Fibroblast of skin of right biceps (primary cell): ENCODE results near the gene MAP3K19.
"Not testable (repeated sequence)": the region's sequence is repeated elsewhere in the genome, so short reads cannot be mapped to it uniquely, and the experiment has no call there.

Experiments used
- DNase-seq: peaks from one replicate; pipeline ENCODE4 v3.0.0-alpha.2; 2013

Gene MAP3K19

DNA sequence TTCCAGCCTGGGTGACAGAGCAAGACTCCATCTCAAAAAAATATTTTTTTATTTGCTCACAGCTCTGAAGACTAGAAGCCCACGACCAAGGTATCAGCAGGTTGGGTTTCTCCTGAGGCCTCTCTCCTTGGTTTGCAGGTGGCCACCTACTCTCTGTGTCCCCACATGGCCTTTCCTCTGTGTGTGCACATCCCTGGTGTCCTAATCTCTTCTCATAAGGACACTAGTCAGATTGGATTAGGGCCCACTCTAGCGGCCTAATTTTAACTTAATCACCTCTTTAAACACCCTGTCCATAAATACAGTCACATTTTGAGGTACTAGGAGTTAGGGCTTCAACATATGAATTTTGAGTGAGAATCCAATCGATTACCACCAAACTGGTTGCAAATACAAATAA, 2.9 kb upstream of the MAP3K19 start:
- DNase-seq = no peak

DNA sequence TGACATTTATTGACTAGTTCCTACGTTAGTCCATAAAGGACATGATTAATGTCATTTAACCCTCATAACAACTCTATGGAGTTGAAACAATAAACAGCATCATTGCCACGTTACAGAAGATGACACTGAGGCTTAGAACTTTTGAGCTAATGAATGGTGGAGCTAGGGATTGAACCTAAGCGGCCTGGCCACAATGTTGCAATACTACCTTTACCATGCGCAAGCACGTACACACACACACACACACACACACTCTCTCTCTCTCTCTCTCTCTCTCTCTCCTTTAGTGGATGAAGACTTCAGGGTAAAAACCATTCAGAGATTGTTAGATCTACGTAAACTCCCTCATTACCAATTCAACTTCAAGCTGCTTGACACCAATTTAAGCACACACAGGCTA, 875 bp upstream of the MAP3K19 start:
- no peak for DNase-seq

DNA sequence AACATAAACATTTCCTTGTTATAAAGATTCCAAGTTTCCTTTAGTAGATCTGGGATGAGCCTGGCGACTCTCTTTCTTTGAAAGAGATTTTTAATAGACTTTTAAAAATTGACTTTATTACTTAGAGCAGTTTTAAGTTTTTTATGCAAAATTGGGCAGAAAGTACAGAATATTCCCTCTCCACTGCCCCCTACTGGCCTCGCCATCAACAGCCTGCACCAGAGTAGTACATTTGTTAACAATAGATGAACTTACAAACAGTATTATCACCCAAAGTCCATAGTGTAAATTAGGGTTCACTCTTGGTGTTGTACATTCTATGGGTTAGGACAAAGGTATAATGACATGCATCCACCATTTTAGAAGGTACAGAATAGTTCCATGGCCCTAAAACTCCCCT, 3.9 kb downstream of the MAP3K19 start:
- no peak for DNase-seq

GRCh38 chr2:135037831-135038230, 9.4 kb downstream of the MAP3K19 start:
- DNase-seq = no peak

DNA sequence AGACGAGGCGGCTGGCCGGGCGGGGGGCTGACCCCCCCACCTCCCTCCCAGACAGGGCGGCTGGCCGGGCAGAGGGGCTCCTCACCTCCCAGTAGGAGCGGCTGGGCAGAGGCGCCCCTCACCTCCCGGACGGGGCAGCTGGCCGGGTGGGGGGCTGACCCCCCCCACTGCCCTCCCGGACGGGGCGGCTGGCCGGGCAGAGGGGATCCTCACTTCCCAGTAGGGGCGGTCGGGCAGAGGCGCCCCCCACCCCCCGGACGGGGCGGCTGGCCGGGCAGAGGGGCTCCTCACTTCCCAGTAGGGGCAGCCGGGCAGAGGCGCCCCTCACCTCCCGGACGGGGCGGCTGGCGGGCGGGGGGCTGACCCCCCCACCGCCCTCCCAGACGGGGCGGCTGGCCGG, 14.0 kb downstream of the MAP3K19 start:
- not testable (repeated sequence) for DNase-seq

DNA sequence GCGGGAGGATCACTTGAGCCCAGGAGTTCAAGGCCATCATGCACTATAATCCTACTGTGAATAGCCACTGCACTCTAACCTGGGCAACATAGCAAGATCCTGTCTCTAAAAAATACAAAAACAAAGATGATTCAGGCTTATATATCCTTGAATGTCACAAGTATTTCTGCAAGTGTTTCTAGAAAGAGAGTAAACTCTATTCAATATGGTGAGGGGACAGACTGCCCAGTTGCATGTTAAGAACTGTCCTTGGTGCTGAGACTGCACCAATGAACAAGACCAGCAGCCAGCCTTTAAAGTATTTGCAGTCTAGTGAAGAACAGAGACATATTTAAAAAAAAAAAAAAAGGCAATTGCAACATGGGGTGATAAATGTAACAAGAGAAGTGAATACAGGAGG, 16.4 kb downstream of the MAP3K19 start:
- DNase-seq = peak; percentile 37

DNA sequence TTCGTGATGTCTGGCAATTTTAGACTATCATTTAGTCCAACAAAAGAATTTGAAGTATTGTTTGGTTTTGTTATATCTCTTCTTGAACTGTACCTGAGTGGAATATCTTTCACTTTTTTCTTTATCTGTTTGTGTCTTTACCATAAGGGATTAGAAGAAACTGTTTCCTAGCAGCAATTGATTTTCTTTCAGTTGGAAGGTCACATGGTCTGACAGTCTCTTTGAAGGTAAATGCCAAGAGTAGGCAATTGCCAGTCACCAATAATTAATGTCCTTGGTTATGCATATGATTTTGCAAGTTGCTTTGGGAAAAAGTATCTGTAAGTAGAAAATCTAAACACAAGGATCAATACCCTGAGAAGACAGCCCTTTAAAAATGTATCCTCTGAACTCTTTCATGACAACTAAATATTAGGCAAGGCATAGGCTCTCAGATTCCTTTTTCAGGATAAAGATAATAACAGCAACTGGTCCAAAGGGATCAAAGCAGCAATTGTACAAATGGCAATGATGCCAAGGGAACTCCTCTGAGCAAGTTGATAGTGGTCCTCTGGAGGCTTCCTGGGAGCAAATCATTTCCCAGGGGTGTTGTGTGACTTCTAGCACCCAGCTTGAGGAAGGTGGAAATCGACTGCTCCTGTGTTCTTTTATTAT, 17.6 kb downstream of the MAP3K19 start:
- no peak for DNase-seq

GRCh38 chr2:135023886-135024485, 23.3 kb downstream of the MAP3K19 start:
- no peak for DNase-seq

DNA sequence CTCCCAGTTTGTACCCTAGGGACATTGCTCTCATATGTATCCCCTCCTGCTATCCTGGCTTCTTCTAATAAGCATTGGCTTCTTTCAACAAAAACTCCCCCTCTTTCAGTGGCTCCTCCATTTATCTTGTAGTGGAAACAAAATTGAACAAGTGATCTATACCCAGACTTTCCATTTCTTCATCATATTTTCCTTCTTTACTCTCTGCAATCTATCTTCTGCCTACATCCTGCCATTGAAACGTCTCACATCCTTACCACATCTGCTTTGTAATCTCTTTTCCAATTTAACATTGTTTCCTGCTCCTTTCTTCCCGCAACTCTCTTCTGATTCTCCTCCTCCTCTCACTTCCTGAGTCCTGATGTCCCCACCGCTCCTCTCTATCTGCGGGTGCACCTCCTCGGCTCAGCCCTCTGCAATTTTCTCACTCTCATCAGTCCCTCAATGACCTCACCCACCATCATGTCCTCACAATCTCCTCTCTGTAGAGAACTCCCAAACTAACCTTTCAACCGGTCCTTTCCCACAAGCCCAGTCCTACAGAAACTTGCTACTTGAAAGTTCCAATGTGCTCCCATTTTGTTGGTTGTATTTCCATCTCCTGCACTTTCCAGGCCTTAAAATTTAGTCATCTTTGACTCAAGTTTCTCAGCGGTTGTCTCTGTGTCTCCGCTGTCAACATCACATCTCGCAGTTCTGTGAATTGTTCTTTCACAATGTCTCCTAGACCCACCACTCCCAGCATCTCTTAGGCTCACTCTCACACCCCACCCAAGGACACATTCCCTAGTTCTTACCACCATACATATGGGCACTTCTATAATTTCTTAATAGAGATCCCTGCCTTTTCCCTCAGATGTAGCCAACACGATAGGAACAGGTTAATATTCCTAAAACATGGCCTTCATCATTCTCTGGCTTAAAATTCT, 24.0 kb downstream of the MAP3K19 start:
- no peak for DNase-seq

DNA sequence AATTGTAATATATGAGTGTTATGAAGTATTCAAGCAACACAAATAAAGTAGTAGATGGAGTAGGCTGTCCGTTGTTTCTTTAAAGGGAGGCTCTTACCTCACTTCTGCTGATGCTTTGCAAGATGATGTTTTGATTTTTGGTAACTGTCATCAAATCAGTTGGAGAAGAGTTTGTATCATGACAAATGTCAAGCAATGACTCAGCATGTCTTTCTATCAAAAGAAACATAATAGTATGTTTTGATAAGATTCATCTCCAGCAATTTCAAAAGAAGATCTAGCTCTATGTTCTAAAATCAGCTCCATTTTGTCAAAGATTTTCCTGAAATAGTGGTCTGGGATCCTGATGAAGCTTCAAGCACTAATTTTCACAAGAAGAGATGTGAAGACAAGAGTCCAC, 25.6 kb downstream of the MAP3K19 start:
- DNase-seq = no peak

- no peak for DNase-seq
These were observed 35.6 kb downstream of the MAP3K19 start for GRCh38 chr2:135011633-135012032.

GRCh38 chr2:135010200-135010942, 36.9 kb downstream of the MAP3K19 start:
- no peak for DNase-seq

DNA sequence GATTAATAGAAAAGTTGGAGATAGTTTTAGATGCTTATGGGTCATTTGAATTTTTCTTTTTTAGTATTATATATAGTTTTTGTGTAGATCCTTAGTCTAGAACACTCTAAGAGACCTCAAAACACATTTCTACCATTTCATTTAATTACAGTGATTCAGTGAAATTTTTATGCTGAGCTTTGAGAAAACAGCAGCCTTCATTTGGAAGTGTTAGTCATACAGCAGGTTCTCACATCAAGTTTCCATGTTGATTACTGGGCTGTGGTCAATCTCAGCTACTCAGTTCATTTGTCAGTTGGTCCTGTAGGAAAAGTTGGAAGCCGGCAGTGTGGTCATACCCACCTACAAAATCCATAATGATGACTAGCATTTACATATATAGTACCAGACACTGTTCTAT, 37.9 kb downstream of the MAP3K19 start:
- DNase-seq = no peak

- DNase-seq = no peak
These were observed 41.5 kb downstream of the MAP3K19 start for GRCh38 chr2:135005753-135006152.

GRCh38 chr2:135004005-135004746, 43.1 kb downstream of the MAP3K19 start:
- DNase-seq = peak; percentile 60

GRCh38 chr2:135002836-135003235, 44.4 kb downstream of the MAP3K19 start:
- no peak for DNase-seq

DNA sequence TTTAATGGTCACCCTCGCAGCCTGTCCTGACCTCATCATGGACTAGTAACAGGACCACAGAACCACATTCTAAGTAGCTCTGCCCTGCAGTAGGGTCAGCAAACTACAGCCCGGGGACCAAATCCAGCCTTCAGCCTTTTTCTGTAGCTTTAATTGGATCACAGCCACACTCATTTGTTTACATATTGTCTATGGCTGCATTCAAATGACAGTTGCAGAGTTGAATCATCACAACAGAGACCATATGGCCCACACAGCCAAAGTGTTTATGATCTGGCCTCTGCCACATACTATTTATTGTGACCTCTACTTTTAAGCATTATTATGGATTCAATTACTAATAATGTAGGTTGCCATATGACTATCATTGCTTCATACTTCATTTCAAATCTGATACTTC, 47.7 kb downstream of the MAP3K19 start:
- DNase-seq = no peak

GRCh38 chr2:134988994-134989605, 58.1 kb downstream of the MAP3K19 start:
- DNase-seq = peak; percentile 11

DNA sequence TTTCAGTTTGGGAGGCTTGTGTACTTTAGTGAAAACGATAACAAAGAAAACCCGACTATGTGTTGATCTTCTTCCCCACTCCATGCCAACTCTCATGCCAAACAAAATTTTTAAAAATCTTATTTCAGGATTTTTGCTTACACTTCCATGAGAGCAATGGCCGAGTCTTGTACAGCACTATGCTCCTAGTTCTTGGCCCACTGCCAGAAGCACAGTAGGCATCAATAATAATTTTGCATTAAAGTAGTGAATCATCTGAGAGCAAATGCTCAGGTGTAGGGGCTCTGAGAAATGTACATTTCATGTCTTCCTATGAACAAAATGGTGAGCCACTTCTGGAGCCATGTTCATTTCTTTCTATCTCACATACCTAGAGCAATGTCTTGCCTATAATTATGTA, 62.2 kb downstream of the MAP3K19 start:
- no peak for DNase-seq

DNA sequence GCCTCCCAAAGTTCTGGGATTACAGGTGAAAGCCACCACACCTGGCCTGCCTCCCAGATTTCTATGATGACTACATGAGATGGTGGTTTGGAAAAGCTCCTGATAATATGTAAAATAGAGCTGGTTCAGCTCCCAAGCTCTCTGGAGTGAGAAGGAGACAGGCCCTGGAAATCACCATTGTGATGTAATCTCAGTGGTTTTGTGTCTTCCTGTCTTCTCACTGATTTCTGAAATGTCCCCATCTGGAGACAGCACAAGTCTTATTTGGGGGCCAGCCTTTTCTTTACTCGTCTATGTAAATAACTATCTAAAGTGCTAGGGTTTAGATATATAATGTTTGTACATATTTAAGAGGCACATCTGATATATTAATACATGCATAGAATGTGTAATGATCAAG, 64.6 kb downstream of the MAP3K19 start:
- DNase-seq = no peak

GRCh38 chr2:134980639-134981038, 66.6 kb downstream of the MAP3K19 start:
- DNase-seq = no peak

GRCh38 chr2:134979221-134979620, 68.0 kb downstream of the MAP3K19 start:
- no peak for DNase-seq
